ENCODE measurements around the gene TALDO1. TPM values are rescaled to one million over a fixed set of nuclear protein-coding genes. Genes with fewer than 3 reads are reported as not detected.

The TALDO1 gene
- total and polyA plus RNA-seq, 4 donors = 72.5 to 181 (median 128) TPM

- Histone ChIP-seq H3K9me3 (ENCODE audit: control insufficient read depth in 4 of 4, low read length in 3 of 4) (no peaks in the 10 kb centered on the region), H3K4me3 (ENCODE audit: low read depth in 1 of 3, low read length in 3 of 3) (no peak overlapping the region), H3K27me3 (ENCODE audit: control insufficient read depth in 4 of 4, insufficient read depth in 4 of 4, low read length in 3 of 4) (no peaks in the 10 kb centered on the region), H3K4me1 (ENCODE audit: control insufficient read depth in 4 of 4, insufficient read depth in 4 of 4, low read length in 3 of 4) (peaks cover 0 to 7% (median 1%) of the 10 kb centered on the region in 4 donors), H3K27ac (ENCODE audit: low read depth in 1 of 2, low read length in 2 of 2) (no peak overlapping the region), H3K9ac (ENCODE audit: low read depth in 1 of 2, low read length in 2 of 2) (no peak overlapping the region), H3K36me3 (ENCODE audit: control insufficient read depth in 4 of 4, insufficient read depth in 3 of 4, low read depth in 1 of 4, low read length in 3 of 4) (peaks cover 9 to 36% (median 15%) of the 10 kb centered on the region in 4 donors)
- 94% methylated on average over 32 of the region's 32 CpGs for WGBS
- TF ChIP-seq JUND (IDR thresholded peaks at IDR 0.05) = no peak
- TF ChIP-seq YY1 (IDR thresholded peaks at IDR 0.05) = no peak
- TF ChIP-seq SP1 (IDR thresholded peaks at IDR 0.05) = no peak
- no peak for DNase-seq (ENCODE audit: low spot score)
Observed at GRCh38 chr11:770642-771616, 23.7 kb downstream of the TALDO1 start.

GRCh38 chr11:771617-772204 is 24.4 kb downstream of the TALDO1 start:
- H3K4me1 ChIP-seq (ENCODE audit: control insufficient read depth in 4 of 4, insufficient read depth in 4 of 4, low read length in 3 of 4) = peaks cover 5 to 15% (median 8%) of the 10 kb centered on the region in 4 donors
- no peak overlapping the region for H3K27ac ChIP-seq (ENCODE audit: low read depth in 1 of 2, low read length in 2 of 2)
- no peaks in the 10 kb centered on the region for H3K27me3 ChIP-seq (ENCODE audit: control insufficient read depth in 4 of 4, insufficient read depth in 4 of 4, low read length in 3 of 4)
- TF ChIP-seq JUND (IDR thresholded peaks at IDR 0.05) (no peak), TAF1 (conservative IDR thresholded peaks at IDR 0.05) (no peak), FOXA1 (IDR thresholded peaks at IDR 0.05) (no peak), ZBTB33 (IDR thresholded peaks at IDR 0.05) (no peak), EGR1 (IDR thresholded peaks at IDR 0.05; ENCODE audit: low read depth in 2 of 2) (no peak), MAX (IDR thresholded peaks at IDR 0.05) (no peak), RAD21 (IDR thresholded peaks at IDR 0.05) (no peak), ATF3 (IDR thresholded peaks at IDR 0.05) (no peak), REST (IDR thresholded peaks at IDR 0.05) (no peak), HNF4A (conservative IDR thresholded peaks at IDR 0.05) (no peak), HNF4G (IDR thresholded peaks at IDR 0.05) (no peak), CTCF (IDR thresholded peaks at IDR 0.05; ENCODE audit: low read depth, low read length, missing input control) (no peak), NR2F2 (IDR thresholded peaks at IDR 0.05) (no peak), SP1 (IDR thresholded peaks at IDR 0.05) (no peak), RXRA (IDR thresholded peaks at IDR 0.05) (no peak), GABPA (IDR thresholded peaks at IDR 0.05 in 1 of 2, conservative IDR thresholded peaks at IDR 0.05 in 1 of 2) (no peak), FOXA2 (IDR thresholded peaks at IDR 0.05) (no peak)
- 93% methylated on average over 15 of the region's 15 CpGs for WGBS
- no peak overlapping the region for H3K4me3 ChIP-seq (ENCODE audit: low read depth in 1 of 3, low read length in 3 of 3)
- H3K36me3 ChIP-seq (ENCODE audit: control insufficient read depth in 4 of 4, insufficient read depth in 3 of 4, low read depth in 1 of 4, low read length in 3 of 4) = peaks cover 5 to 29% (median 12%) of the 10 kb centered on the region in 4 donors
- H3K9ac ChIP-seq (ENCODE audit: low read depth in 1 of 2, low read length in 2 of 2) = no peak overlapping the region
- DNase-seq (ENCODE audit: low spot score) = no peak
- no peaks in the 10 kb centered on the region for H3K9me3 ChIP-seq (ENCODE audit: control insufficient read depth in 4 of 4, low read length in 3 of 4)
